GM18873 (cell line): ENCODE measurements around the gene SRD5A3.

Source experiments
- ATAC-seq: cut with Tn5 transposase; IDR thresholded peaks from one replicate; pipeline ENCODE4 v1.9.1; 2021; ENCODE audit warnings: mild to moderate bottlenecking, moderate library complexity, moderate number of reproducible peaks; ENCODE audit not compliant: unreplicated experiment, low FRiP score

SRD5A3 gene

GRCh38 chr4:55372259-55372658, 26.2 kb downstream of the SRD5A3 start:
- no peak for ATAC-seq

- no peak for ATAC-seq
Measured at GRCh38 chr4:55373461-55373860, 27.4 kb downstream of the SRD5A3 start.

GRCh38 chr4:55376698-55377097, 30.7 kb downstream of the SRD5A3 start:
- no peak for ATAC-seq

GRCh38 chr4:55378617-55379467, 32.8 kb downstream of the SRD5A3 start:
- no peak for ATAC-seq

GRCh38 chr4:55380576-55380975, 34.5 kb downstream of the SRD5A3 start:
- no peak for ATAC-seq

GRCh38 chr4:55381502-55381901, 35.5 kb downstream of the SRD5A3 start:
- no peak for ATAC-seq

GRCh38 chr4:55382488-55383003, 36.5 kb downstream of the SRD5A3 start:
- ATAC-seq = no peak

GRCh38 chr4:55385201-55385649, 39.2 kb downstream of the SRD5A3 start:
- no peak for ATAC-seq

- peak; percentile 68 for ATAC-seq
Measured at GRCh38 chr4:55386073-55386472, 40.0 kb downstream of the SRD5A3 start.

- no peak for ATAC-seq
Measured at GRCh38 chr4:55386840-55387239, 40.8 kb downstream of the SRD5A3 start.

GRCh38 chr4:55393461-55394320, 47.6 kb downstream of the SRD5A3 start:
- ATAC-seq = no peak

GRCh38 chr4:55395218-55395528, 49.1 kb downstream of the SRD5A3 start:
- peak; percentile 1 for ATAC-seq

GRCh38 chr4:55395529-55396307, 49.7 kb downstream of the SRD5A3 start, which contains the start of gene TMEM165:
TMEM165 (plus strand) TSS chr4:55395957; CDS start chr4:55396190, 233 bp downstream.
- peak; percentile 88 for ATAC-seq

GRCh38 chr4:55396308-55397125, 50.5 kb downstream of the SRD5A3 start:
- ATAC-seq = peak; percentile 16

- ATAC-seq = no peak
Measured at GRCh38 chr4:55397126-55397436, 51.0 kb downstream of the SRD5A3 start.

GRCh38 chr4:55397520-55398321, 51.7 kb downstream of the SRD5A3 start:
- ATAC-seq = no peak

GRCh38 chr4:55398461-55398860, 52.4 kb downstream of the SRD5A3 start:
- no peak for ATAC-seq

GRCh38 chr4:55398966-55399365, 52.9 kb downstream of the SRD5A3 start:
- ATAC-seq = no peak

GRCh38 chr4:55399581-55399980, 53.5 kb downstream of the SRD5A3 start:
- ATAC-seq = no peak
